WTC11 (cell line): Measurements from ENCODE around the gene STAP2.

Experiments used
- CTCF ChIP-seq: fragments of 200-600 bp; IDR thresholded peaks from 2 replicates; pipeline ENCODE4 v1.8.0; 2022; ENCODE audit warnings: antibody characterized with exemption
- ELF4 ChIP-seq: sonication (generic); formaldehyde crosslinking; IDR thresholded peaks from 2 replicates; pipeline ENCODE4 v1.8.1; 2022; ENCODE audit warnings: low read depth, mild to moderate bottlenecking, moderate library complexity, missing genetic modification reagents
- RELA ChIP-seq: sonication (generic); formaldehyde crosslinking; IDR thresholded peaks from 2 replicates; pipeline ENCODE4 v1.8.1; 2022; ENCODE audit warnings: missing genetic modification reagents, mild to moderate bottlenecking, borderline replicate concordance
- SOX15 ChIP-seq: fragments of 250-450 bp; sonication (Bioruptor Pico); IDR thresholded peaks from 2 replicates; pipeline ENCODE4 v1.9.0; 2021; ENCODE audit warnings: mild to moderate bottlenecking
- TCF7 ChIP-seq: sonication (generic); formaldehyde crosslinking; IDR thresholded peaks from 2 replicates; pipeline ENCODE4 v1.8.0; 2022; ENCODE audit warnings: mild to moderate bottlenecking, low read depth, missing genetic modification reagents, moderate library complexity
- TEAD1 ChIP-seq: sonication (generic); formaldehyde crosslinking; IDR thresholded peaks from 2 replicates; pipeline ENCODE4 v1.8.0; 2022; ENCODE audit warnings: mild to moderate bottlenecking, missing genetic modification reagents
- ZNF138 ChIP-seq: sonication (generic); formaldehyde crosslinking; conservative IDR thresholded peaks from 2 replicates; pipeline ENCODE4 v1.8.1; 2022; ENCODE audit warnings: mild to moderate bottlenecking, moderate library complexity, missing genetic modification reagents

- TF ChIP-seq CTCF (no peak), SOX15 (CRISPR knock-in tag) (no peak), ZNF138 (CRISPR knock-in tag) (no peak), RELA (no peak), TCF7 (CRISPR knock-in tag) (no peak), ELF4 (CRISPR knock-in tag) (no peak), TEAD1 (CRISPR knock-in tag) (no peak)
Measured at GRCh38 chr19:4361152-4362046, 22.8 kb upstream of the STAP2 start.
